NCI-H69 (cell line): ENCODE measurements around the gene ARHGAP21.
"Not testable (repeated sequence)": the region's sequence is repeated elsewhere in the genome, so short reads cannot be mapped to it uniquely, and the experiment has no call there.

Experiments
- DNase-seq: peaks from one replicate; lab custom pipeline; 2025; lab: John Stamatoyannopoulos, UW

The ARHGAP21 gene

DNA sequence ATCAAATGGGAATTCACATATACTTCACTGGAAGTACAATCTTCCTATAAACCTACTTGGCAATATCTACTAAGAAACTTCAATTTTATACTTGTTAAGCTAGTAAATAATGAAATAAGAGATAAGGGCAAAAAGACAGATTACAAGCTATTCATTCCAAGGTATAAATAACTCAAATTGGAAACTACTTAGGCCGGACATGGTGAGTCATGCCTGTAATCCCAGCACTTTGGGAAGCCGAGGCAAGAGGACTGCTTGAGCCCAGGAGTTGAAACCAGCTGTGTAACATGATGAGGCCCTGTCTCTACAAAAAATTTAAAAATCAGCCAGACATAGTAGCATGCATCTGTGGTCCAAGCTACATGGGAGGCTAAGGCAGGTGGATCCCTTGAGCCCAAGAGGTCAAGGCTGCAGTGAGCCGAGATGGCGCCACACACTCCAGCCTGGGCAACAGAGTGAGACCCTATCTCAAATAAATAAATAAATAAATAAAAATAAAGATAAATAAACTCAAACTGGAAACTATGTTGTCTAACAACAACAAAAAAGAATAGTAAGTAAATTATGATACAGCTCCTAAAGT lies 37.6 kb downstream of the ARHGAP21 start:
- no peak for DNase-seq

DNA sequence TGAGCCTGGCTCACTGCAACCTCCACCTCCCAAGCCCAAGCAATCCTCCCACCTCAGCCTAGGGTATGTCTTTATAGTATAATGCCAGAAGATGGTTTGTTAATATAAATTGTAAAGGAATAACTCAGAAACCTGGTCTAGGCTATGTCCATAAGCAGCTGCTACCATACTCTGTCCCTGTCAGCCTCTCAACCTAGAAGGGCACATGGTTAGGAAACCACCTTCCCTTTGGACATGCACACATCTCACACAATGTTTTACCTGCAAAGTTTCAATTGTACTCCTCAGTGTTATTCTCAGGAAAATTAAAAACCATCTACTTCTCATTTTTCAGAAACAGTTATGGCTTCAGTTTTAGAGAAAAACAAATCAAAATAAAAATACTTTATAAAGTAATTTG lies 40.1 kb downstream of the ARHGAP21 start:
- DNase-seq, result no peak

DNA sequence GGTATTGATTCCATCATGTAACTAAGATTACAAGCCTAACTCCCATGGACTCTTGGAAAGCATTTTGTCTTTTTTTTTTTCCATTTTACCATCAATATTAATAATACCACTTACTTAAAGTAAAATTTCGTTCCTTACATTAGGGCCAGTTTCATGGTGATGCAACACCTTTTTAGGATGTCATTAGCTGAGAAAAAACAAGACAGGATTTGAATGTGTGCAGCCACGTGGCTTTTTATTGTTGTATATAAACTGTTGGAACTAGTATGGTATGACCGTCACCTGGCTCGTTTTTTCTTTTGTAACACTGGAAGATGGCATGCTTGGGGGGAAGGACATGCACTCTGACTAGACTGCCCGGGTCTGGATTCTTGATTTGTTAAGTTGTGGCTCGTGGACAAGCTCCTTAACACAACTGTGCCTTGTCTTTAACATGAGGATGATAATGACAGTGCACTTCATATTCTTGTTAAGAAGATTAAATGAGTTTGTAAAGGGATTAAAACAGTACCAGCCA lies 42.1 kb downstream of the ARHGAP21 start:
- DNase-seq, result no peak

DNA sequence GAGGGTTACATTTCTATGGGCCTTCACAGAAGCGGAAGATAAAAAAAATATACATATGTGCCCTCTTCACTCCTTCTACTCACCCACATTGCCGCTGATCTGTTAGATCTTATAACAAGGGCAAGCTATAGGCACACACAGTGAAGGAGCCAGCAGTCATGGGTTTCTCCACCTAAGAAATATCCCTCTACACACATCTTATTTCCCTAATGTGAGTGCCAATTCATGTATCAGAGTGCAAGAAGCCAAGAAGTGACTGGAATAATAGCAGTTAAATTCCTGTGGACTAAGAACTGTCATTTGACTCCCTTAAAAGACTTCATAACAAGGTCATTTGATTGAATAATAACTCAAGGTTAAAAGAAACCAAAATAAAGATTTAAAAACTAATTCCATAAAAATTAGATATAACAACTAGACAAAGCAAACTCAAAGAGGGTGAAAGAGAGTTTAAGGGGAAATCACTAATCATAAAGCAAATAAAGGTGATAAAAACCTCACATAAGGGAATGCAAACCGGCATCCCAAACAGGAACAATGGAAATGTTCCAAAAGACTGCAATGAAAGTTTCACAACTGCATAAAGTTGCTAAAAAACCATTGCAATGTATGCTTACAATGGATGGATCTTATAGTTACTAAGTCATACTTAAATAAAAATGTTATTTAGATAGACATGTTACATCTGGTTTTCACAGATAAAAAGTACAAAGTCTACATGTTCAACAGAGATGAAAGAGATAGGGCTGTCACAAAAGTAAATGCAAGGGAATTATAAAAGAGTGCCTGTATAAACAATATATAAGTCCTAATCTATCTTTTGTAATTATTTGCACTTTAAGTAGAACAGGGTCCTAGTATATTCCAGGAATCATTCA lies 42.8 kb downstream of the ARHGAP21 start:
- DNase-seq, result no peak

GRCh38 chr10:24678757-24679156 lies 44.9 kb downstream of the ARHGAP21 start:
- no peak for DNase-seq

DNA sequence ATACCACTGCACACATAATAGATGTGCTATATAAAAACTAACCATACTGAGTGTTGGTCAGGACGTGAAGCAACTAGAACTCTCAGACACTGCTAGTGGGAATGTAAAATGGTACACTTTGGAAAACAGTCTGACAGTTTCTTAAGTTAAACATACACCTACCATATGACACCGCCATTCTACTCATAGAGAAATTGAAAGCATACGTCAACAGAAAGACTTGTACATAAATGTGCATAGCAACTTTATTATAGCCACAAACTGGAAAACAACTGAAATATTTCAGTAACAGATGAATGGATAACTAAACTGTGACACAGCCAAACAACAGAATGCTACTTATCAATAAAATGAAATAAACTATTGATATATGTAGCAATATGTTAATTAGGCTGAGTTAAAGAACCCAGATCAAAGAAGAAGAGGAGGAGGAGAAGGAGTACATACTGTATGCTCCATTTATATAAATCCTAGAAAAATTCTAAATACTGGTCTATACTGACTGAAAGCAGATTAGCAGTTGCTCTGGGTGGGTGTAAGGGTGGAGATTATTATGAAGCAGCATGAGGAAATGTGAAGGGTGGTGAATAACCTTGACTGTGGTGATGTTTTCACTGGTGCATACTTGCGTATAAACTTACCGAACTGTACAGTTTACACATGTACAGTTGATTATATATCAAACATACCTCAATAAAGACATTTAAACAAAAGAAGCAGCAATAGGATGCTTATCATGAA lies 48.6 kb downstream of the ARHGAP21 start:
- no peak for DNase-seq

DNA sequence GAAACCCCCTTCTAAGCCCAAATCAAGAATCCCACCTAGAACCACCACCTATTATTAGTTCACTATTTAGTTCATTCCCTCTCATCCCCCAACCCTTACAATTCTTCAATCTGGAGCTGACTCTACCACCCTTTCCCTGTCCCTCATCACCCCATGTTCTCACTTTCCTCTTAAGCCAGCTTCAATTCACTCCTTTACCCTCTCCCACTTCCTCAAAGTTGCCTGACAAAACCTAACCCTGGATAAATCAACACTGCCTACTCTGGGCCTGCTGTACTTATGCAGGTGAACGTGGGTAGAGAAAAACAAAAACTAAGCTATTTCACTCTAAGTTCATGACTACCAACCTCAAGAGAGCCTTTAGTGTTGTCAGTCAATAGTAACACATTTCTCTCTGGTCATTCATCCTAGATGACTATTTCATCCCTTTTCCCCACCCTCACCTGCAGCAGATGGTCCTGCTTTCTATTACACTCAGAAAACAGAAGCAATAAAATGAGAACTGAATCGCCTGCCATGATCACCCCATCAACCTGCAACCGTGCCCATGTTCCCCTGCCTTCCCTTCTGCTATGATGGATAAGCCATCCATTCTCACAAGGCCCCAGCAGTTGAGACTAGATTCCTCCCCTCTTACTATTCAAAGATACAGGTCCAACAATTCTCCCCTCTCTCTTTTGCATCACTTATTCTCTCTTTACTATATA lies 52.6 kb downstream of the ARHGAP21 start:
- peak; percentile 3 for DNase-seq

- peak; percentile 59 for DNase-seq
Measured at GRCh38 chr10:24669285-24669852, 54.3 kb downstream of the ARHGAP21 start.

DNA sequence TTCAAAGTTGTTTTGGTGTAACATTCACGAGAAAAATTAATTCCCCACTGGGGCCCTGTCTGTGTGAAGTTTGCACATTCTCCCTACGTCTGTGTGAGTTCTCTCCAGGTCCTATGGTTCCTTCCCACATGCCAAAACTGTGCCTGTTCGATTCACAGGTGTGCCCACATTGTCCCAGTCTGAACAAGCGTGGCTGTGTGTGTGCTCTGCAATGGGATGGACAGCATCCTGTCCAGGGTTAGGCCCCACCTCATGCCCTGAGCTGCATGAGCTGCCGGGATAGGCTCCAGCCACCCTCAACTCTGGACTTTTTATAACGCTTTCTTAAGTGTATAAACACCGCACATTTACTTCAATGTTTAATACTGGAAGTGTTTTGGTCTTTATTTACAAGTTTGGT lies 55.4 kb downstream of the ARHGAP21 start:
- no peak for DNase-seq

DNA sequence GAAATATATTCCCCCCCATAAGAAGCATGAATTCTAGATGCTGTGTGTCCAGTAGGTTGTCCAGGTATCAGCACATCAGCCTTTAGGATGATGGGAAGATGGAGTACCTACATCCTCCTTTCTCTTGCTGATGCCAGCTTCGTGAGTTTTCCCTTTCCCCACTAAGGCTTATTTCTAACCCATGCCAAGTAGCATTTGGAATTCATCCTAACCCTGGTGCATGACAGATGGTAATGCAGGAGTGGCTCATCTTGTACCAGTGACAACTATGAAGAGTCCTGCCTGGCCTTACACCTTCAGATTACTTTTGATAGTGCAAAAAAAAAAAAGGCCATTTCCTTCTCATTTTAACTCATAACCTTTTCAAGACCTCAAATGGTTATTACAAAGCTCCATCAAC lies 58.7 kb downstream of the ARHGAP21 start:
- DNase-seq, result no peak

DNA sequence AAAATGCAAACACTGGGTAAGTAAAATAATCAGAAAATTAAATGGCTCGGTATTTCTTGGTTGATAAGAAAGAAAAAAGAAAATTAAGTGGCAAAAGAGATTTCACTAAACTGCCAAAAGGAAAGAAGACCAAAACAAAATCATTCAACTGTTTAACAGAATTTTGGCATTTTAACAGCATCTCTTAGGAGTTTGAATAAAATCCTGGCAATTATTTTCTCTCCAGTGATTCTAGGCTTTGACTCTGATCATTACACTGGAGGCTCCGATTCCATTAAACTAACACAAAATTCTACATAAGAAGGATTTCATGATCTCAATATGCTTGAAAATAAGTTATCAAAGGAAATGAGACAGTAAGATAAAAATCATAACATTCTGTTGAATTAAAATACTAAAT lies 62.3 kb downstream of the ARHGAP21 start:
- DNase-seq, result no peak

- DNase-seq, result not testable (repeated sequence)
Measured at GRCh38 chr10:24658319-24658718, 65.4 kb downstream of the ARHGAP21 start.

DNA sequence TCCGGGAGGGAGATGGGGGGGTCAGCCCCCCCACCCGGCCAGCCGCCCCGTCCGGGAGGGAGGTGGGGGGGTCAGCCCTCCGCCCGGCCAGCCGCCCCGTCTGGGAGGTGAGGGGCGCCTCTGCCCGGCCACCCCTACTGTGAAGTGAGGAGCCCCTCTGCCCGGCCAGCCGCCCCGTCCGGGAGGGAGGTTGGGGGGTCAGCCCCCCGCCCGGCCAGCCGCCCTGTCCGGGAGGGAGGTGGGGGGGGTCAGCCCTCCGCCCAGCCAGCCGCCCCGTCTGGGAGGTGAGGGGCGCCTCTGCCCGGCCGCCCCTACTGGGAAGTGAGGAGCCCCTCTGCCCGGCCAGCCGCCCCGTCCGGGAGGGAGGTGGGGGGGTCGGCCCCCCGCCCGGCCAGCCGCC lies 67.4 kb downstream of the ARHGAP21 start:
- DNase-seq, result not testable (repeated sequence)

DNA sequence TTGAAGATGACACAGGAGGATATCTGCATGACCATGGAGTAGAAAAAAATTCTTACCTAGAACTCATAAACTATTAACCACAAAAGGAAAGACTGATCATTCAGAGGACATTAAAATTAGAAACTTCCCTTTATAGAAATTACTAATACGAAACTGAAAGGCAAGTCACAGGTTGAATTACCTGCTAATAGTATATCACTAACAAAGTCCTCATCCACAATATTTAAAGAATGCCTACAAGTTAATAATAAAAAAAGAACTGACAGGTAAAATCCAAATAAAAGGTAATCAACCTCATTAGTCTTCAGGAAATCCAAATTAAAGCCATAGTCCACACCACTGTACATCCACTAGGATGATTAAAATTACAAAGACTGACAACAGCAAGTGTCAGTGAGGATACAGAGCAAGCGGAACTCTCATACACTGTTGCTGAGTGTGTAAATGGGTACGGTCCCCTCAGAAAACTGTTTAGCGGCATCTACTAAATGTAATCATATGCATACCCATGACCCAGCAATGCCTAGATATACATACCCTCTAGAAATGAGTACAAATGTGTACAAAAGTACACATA lies 71.2 kb downstream of the ARHGAP21 start:
- no peak for DNase-seq

DNA sequence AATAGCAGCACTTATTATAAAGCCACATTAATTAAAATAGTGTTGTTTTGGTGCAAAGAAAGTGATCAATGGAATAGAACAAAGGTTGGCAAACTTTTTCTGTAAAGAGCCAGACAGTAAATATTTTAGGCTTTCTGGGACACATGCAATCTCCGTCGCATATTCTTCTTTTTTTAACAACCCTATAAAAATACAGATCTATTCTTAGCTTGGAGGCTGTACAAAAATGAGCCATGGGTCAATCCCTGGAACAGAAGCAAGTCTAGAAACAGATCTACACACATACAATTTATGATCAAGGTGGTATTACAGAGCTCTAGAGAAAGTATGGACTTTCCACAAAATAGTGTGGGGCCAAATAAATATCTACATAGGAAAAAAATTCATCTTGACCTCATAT lies 71.8 kb downstream of the ARHGAP21 start:
- DNase-seq, result no peak

DNA sequence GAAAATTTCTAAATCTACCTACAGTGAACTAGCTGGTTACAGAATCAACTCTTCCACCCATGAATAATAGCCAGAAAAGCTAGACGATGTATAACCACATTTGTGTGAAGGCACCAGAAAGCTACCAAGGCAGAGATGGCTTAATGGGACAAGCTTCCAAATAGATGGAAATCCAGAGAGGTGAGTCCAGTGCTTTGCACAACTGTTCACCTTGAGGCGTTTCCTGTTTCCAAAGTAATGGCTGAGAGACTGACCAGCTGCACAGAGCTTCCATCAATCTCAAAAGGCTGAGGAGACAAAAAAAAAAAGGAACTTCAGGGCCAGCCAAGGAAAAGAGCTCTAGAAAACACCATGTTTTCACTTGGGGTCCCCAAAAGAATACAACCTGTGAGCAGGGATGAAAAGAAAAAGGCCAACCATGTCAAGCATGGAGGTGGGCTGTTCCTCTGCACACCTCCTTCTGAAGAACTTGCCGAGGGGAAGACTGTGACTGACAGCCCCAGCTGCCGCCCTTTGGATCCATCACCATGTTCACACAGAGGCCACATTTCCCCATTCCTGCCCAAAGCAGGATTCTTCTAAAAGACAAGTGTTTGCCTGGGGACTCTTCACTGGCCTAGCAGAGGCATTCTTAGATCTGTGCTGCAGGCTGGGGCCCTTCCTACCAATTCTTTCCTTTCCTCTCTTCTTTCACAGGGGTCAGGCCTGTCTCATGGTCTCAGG lies 72.9 kb downstream of the ARHGAP21 start:
- no peak for DNase-seq

GRCh38 chr10:24645784-24646183 lies 77.9 kb downstream of the ARHGAP21 start:
- DNase-seq, result peak; percentile 25

DNA sequence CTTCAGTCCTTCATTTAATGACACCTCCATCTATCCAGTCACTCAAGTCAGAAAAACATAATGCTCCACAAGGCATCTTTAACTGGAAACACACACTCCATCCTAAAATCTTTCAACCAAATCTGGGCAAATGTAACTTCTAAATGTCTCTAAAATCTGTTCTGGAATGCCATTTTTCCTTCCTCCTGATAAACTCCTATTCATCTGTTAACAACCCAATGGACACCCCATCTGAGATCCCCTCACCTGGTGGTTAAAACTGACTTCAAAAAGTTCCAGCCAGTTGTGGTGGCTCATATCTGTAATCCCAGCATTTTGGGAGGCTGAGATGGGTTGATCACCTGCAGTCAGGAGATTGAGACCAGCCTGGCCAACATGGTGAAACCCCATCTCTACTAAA lies 78.7 kb downstream of the ARHGAP21 start:
- DNase-seq, result no peak

DNA sequence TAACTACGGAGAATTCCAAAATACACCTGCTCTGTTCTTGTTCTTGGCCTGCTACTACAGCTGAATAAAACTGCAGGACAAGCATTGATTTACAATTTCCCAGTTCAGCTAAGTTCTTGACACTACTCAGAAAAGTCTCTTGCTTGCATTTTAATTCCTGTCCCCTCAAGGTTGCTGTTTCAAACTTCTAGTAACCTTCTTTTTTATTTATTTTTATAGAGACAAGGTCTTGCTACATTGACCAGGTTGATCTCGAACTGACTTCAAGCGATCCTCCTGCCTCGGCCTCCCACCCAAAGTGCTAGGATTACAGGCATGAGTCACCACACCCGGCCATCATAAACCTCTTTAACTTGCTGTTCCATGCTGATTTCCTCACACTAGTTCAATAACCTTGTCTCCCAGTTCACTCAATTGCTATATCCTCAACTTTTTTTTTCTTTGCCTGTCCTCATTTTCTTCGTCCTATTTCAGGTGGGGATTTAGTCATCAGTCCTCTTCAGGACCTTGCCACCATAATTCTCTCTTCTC lies 79.9 kb downstream of the ARHGAP21 start:
- no peak for DNase-seq

GRCh38 chr10:24642921-24643678 lies 80.6 kb downstream of the ARHGAP21 start:
- peak; percentile 76 for DNase-seq
